Smooth muscle cell (in vitro differentiated cells): ENCODE results near the gene RNF125. TPM values are rescaled to one million over a fixed set of nuclear protein-coding genes. Genes with fewer than 3 reads are reported as not detected.

Source experiments
- DNase-seq: peaks from one replicate; lab custom pipeline; 2025; ENCODE audit not compliant: unreplicated experiment; lab: John Stamatoyannopoulos, UW
- H2AFZ ChIP-seq: fragments of 200-600 bp; sonication (generic); 2 replicates; pipeline ENCODE4 v1.6.0; 2016; ENCODE audit warnings: antibody characterized with exemption, low read depth, mild to moderate bottlenecking
- H3F3A ChIP-seq: fragments of 200-600 bp; sonication (generic); 2 replicates; pipeline ENCODE4 v1.6.0; 2017; ENCODE audit warnings: antibody characterized with exemption, low read depth
- H3K27ac ChIP-seq: fragments of 200-600 bp; sonication (generic); 2 replicates; pipeline ENCODE4 v1.5.1; 2016; ENCODE audit warnings: low read depth, mild to moderate bottlenecking
- H3K27me3 ChIP-seq: fragments of 200-600 bp; sonication (generic); 2 replicates; pipeline ENCODE4 v1.6.1; 2016; ENCODE audit warnings: low read depth, mild to moderate bottlenecking
- H3K36me3 ChIP-seq: fragments of 200-600 bp; sonication (generic); 2 replicates; pipeline ENCODE4 v1.5.1; 2016; ENCODE audit warnings: low read depth
- H3K4me1 ChIP-seq: fragments of 200-600 bp; sonication (generic); 2 replicates; pipeline ENCODE4 v1.5.1; 2016; ENCODE audit warnings: low read depth
- H3K4me2 ChIP-seq: fragments of 200-600 bp; sonication (generic); 2 replicates; pipeline ENCODE4 v1.6.0; 2016; ENCODE audit warnings: mild to moderate bottlenecking
- H3K4me3 ChIP-seq: fragments of 200-600 bp; sonication (generic); 2 replicates; pipeline ENCODE4 v1.5.1; 2016; ENCODE audit warnings: mild to moderate bottlenecking
- H3K79me2 ChIP-seq: fragments of 200-600 bp; sonication (generic); 2 replicates; pipeline ENCODE4 v1.6.0; 2016; ENCODE audit warnings: low read depth, mild to moderate bottlenecking
- H3K9ac ChIP-seq: fragments of 200-600 bp; sonication (generic); 2 replicates; pipeline ENCODE4 v1.6.0; 2016; ENCODE audit warnings: low read depth
- H3K9me3 ChIP-seq: fragments of 200-600 bp; sonication (generic); replicated peaks from 2 replicates; pipeline ENCODE4 v1.5.1; 2016; ENCODE audit warnings: low read depth
- H4K20me1 ChIP-seq: fragments of 200-600 bp; sonication (generic); 2 replicates; pipeline ENCODE4 v1.6.0; 2016; ENCODE audit warnings: low read depth
- WGBS: methylation state at CpG from one replicate; pipeline ENCODE4 v1.1.7; 2016; ENCODE audit warnings: low lambda C conversion rate; 5-methylcytosine and 5-hydroxymethylcytosine counted together
- polyA plus RNA-seq: library from polyadenylated mRNA; unstranded; fragments of >200 nt; fragmentation: Nextera tagmentation; extraction: Ambion mirVana; gene quantifications from 2 replicates; pipeline ENCODE4 v1.2.1, GENCODE V29; 2016
- total RNA-seq: library from RNA; depleted of rRNA; stranded (reverse); fragments of >200 nt; gene quantifications from 2 replicates; pipeline ENCODE4 v1.2.3, GENCODE V29; 2014
- TF ChIP-seq, protein P1 (sequence below): fragments of 200-600 bp; sonication (generic); IDR thresholded peaks from 2 replicates; pipeline ENCODE4 v1.5.1; 2017; ENCODE audit warnings: borderline replicate concordance, mild to moderate bottlenecking, antibody characterized with exemption; ENCODE audit not compliant: insufficient read depth, poor library complexity, severe bottlenecking

RNF125 gene
- total and polyA plus RNA-seq, 2 experiments from 2014 or later, result 0.09 TPM; not detected in 1

DNA sequence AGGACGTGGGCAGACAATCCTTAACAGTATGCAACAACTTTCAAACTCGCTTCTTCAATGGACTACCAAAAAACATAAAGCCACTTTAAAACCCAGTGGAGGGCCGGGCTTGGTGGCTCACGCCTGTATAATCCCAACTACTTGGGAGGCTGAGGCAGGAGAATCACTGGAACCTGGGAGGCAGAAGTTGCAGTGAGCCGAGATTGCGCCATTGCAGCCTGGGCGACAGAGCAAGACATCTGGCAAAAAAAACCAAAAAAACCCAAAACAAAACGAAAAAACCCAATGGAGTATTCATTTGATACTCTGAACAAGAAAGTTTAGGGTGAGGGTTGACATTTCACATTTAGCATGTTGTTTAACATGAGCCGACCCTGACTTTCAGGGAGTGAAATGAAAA is 14.0 kb downstream of the RNF125 start:
- Histone ChIP-seq H3K4me2 (no peak overlapping the region), H3K9ac (no peak overlapping the region), H3K36me3 (no peaks in the 10 kb centered on the region), H3K4me1 (no peaks in the 10 kb centered on the region), H3F3A (no peaks in the 10 kb centered on the region), H3K4me3 (no peak overlapping the region), H3K27ac (no peak overlapping the region), H4K20me1 (no peaks in the 10 kb centered on the region), H2AFZ (no peak overlapping the region), H3K9me3 (no peaks in the 10 kb centered on the region), H3K79me2 (no peaks in the 10 kb centered on the region), H3K27me3 (no peaks in the 10 kb centered on the region)
- DNase-seq, result no peak
- WGBS, result 92% methylated on average over 9 of the region's 9 CpGs
- TF ChIP-seq, protein P1, sequence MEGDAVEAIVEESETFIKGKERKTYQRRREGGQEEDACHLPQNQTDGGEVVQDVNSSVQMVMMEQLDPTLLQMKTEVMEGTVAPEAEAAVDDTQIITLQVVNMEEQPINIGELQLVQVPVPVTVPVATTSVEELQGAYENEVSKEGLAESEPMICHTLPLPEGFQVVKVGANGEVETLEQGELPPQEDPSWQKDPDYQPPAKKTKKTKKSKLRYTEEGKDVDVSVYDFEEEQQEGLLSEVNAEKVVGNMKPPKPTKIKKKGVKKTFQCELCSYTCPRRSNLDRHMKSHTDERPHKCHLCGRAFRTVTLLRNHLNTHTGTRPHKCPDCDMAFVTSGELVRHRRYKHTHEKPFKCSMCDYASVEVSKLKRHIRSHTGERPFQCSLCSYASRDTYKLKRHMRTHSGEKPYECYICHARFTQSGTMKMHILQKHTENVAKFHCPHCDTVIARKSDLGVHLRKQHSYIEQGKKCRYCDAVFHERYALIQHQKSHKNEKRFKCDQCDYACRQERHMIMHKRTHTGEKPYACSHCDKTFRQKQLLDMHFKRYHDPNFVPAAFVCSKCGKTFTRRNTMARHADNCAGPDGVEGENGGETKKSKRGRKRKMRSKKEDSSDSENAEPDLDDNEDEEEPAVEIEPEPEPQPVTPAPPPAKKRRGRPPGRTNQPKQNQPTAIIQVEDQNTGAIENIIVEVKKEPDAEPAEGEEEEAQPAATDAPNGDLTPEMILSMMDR, result no peak

DNA sequence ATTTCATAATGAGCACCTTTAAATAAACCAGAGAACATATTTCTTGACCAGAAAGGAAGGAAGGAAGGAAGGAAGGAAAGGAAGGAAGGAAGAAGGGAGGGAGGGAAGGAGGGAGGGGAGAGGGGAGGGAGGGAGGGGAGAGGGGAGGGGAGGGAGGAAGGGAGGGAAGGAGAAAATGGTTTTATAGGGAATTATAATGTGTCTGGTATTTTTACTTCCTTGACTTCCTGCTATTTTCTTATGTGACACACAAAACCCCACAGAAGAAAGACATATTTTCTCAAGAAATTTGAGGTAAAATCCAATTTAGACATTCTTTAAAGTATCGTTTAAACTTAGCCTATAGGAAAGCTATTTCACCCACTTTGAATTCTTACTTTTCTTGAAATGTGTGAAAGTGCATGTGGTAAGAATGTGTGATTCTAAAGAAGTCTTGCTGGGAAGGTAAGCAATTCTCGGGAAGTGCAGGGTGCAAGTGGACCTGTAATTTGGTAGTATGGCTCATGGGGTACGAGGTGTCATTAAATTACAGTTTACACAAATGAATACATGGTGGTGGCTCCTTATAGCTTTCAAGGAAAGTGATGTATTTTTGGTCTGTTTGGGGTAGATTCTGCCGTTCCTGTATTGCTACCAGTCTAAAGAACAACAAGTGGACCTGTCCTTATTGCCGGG is 18.0 kb downstream of the RNF125 start:
- no peaks in the 10 kb centered on the region for H3K36me3 ChIP-seq
- H3F3A ChIP-seq, result no peaks in the 10 kb centered on the region
- no peaks in the 10 kb centered on the region for H3K9me3 ChIP-seq
- H3K4me2 ChIP-seq, result no peak overlapping the region
- no peak overlapping the region for H3K4me3 ChIP-seq
- WGBS, result 97% methylated on average over 5 of the region's 5 CpGs
- H3K9ac ChIP-seq, result no peak overlapping the region
- DNase-seq, result no peak
- H3K4me1 ChIP-seq, result no peaks in the 10 kb centered on the region
- H3K27me3 ChIP-seq, result no peaks in the 10 kb centered on the region
- TF ChIP-seq, protein P1, result no peak
- no peaks in the 10 kb centered on the region for H3K79me2 ChIP-seq
- H3K27ac ChIP-seq, result no peak overlapping the region
- H4K20me1 ChIP-seq, result no peaks in the 10 kb centered on the region
- H2AFZ ChIP-seq, result no peak overlapping the region

DNA sequence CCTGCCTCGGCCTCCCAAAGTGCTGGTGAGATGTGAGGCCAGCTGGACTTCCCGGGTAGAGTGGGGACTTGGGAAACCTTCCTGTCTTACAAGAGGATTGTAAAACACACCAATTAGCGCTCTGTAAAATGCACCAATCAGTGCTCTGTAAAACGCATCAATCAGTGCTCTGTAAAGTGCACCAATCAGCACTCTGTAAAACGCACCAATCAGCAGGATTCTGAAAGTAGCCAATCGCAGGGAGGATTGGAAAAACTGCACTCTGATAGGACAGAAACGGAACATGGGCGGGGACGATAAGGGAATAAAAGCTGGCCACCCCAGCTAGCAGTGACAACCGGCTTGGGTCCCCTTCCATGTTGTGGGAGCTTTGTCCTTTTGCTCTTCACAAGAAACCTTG is 19.0 kb downstream of the RNF125 start:
- Histone ChIP-seq H3K27me3 (no peaks in the 10 kb centered on the region), H3K9me3 (no peaks in the 10 kb centered on the region), H3K36me3 (no peaks in the 10 kb centered on the region), H2AFZ (no peak overlapping the region), H3K9ac (no peak overlapping the region), H3K27ac (no peak overlapping the region), H3K4me3 (no peak overlapping the region), H3K4me1 (no peaks in the 10 kb centered on the region), H3K79me2 (no peaks in the 10 kb centered on the region), H4K20me1 (no peaks in the 10 kb centered on the region), H3F3A (no peaks in the 10 kb centered on the region), H3K4me2 (no peak overlapping the region)
- TF ChIP-seq, protein P1, result no peak
- 95% methylated on average over 10 of the region's 10 CpGs for WGBS
- DNase-seq, result no peak

DNA sequence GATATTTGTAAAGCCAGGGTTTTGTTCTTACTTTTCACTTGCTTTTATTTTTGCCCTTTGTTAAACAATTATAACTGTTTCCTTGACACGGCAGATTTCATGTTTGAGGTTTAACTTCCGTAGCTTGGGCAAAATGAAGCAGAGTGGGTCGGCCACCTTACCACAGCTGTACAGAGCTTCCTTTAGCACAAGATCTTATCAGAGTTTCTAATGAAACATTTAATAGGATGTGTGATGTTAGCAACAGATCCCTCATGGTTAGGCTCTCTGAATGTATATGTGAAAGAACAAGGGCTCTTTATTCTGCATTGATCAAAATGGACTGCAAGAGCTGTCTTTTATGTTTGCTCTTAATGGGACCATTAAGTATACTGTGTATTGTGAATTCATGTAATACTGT is 22.3 kb downstream of the RNF125 start:
- Histone ChIP-seq H4K20me1 (no peaks in the 10 kb centered on the region), H3K27me3 (no peaks in the 10 kb centered on the region), H3K4me3 (no peak overlapping the region), H3K27ac (no peak overlapping the region), H3F3A (no peaks in the 10 kb centered on the region), H3K79me2 (no peaks in the 10 kb centered on the region), H3K4me2 (no peak overlapping the region), H3K4me1 (no peaks in the 10 kb centered on the region), H3K36me3 (no peaks in the 10 kb centered on the region), H3K9me3 (no peaks in the 10 kb centered on the region), H2AFZ (no peak overlapping the region), H3K9ac (no peak overlapping the region)
- DNase-seq, result no peak
- TF ChIP-seq, protein P1, result no peak
- WGBS, result 93% methylated on average over 3 of the region's 3 CpGs
